Limb (tissue), 2 donors: ENCODE data around the gene ISG15.
"Not testable (repeated sequence)": the region's sequence is repeated elsewhere in the genome, so short reads cannot be mapped to it uniquely, and the experiment has no call there.

ENCODE experiments used
- DNase-seq, 2 donors: peaks; one replicate each; pipeline ENCODE4 v3.0.0-alpha.2; 2016; ENCODE audit errors: extremely low spot score in 2 of 2

The ISG15 gene

DNA sequence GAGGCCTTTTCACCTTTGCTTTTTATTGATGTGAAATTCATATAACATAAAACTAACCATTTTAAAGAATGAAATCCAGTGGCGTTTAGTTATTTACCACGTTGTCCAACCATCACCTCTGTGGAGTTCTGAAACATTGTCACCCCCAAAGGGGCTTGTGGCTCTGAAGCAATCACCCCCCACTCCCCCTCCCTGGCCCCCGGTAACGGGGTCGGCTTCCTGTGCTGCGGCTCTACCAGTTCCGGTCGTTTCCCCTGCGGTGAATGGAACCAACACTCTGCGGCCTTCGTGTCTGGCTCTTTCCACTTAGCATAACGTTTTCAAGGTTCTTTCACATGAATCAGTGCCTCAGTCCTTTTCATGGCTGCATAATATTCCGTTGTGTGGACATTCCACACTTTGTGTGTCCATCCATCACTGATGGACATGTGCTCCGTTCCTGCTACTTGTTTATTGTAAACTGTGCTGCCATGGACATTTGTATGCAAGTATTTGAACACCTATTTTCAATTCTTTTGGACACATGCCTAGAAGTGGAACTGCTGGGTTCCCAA is 1.8 kb upstream of the ISG15 start:
- DNase-seq: no peak

DNA sequence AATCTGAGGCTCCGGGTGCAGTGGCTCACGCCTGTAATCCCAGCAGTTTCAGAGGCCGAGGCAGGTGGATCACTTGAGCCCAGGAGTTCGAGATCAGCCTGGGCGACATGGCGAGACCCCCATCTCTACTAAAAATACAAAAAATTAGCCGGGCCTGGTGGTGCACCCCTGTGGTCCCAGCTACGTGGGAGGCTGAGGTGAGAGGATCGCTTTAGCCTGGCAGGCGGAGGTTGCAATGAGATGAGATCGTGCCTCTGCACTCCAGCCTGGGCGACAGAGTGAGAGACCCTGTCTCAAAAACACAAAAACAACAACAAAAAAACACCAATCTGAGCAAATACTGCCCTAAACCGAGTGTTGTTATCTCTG is 577 bp upstream of the ISG15 start:
- DNase-seq: not testable (repeated sequence)

DNA sequence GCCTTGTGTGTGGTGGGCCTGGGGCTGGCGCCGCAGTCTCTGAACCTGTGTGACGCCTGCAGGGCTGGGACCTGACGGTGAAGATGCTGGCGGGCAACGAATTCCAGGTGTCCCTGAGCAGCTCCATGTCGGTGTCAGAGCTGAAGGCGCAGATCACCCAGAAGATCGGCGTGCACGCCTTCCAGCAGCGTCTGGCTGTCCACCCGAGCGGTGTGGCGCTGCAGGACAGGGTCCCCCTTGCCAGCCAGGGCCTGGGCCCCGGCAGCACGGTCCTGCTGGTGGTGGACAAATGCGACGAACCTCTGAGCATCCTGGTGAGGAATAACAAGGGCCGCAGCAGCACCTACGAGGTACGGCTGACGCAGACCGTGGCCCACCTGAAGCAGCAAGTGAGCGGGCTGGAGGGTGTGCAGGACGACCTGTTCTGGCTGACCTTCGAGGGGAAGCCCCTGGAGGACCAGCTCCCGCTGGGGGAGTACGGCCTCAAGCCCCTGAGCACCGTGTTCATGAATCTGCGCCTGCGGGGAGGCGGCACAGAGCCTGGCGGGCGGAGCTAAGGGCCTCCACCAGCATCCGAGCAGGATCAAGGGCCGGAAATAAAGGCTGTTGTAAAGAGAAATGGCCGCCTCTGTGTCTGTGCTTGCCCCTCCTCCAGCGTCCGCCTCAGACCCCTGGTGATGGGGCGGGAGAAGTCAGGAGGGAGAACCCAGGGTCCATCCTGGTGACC is 788 bp downstream of the ISG15 start:
- DNase-seq: peak in 1 of 2 donors; percentile 34

DNA sequence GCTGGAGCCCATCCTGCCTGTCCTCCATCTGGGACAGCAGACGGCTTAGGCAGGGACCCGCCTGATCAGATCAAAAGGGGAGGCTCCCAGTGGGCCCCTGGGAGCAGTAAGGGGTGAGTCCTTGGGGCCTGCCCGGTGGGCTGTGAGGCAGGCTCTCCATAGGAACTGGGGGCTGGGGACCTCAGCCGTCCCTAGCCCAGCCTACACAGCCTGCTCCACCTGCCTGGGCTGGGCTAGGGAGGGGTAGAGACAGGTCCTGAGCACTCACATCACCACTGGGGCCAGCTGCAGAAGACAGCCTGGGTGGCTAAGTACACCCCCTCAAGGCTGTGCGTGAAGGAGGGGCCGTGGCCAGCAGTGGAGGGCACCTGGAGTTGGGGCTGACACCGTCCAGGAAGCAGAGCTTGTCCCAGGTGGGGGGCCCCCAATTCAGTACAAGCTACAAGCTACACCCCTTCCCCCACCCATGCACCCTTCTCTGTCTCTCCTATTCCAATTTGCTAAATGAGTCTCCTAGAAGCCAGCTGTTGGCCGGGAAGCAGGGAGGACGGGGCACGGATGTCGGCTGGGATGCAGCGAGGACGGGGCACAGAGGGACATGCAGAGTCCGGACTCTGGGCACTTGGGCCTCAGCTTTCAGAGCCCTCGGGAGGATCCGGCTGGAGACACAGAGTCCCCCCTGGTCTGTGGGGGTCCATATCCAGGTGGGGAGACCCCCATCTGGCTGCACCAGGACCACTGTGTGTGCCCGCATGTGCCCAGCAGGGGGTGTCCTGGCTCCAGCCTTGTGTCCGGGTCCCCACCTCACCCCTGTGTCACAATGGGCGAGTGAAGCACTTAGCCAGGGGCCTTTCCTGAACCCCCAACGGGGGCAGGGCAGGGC is 1.7 kb downstream of the ISG15 start:
- DNase-seq: peak in 1 of 2 donors; percentile 53

DNA sequence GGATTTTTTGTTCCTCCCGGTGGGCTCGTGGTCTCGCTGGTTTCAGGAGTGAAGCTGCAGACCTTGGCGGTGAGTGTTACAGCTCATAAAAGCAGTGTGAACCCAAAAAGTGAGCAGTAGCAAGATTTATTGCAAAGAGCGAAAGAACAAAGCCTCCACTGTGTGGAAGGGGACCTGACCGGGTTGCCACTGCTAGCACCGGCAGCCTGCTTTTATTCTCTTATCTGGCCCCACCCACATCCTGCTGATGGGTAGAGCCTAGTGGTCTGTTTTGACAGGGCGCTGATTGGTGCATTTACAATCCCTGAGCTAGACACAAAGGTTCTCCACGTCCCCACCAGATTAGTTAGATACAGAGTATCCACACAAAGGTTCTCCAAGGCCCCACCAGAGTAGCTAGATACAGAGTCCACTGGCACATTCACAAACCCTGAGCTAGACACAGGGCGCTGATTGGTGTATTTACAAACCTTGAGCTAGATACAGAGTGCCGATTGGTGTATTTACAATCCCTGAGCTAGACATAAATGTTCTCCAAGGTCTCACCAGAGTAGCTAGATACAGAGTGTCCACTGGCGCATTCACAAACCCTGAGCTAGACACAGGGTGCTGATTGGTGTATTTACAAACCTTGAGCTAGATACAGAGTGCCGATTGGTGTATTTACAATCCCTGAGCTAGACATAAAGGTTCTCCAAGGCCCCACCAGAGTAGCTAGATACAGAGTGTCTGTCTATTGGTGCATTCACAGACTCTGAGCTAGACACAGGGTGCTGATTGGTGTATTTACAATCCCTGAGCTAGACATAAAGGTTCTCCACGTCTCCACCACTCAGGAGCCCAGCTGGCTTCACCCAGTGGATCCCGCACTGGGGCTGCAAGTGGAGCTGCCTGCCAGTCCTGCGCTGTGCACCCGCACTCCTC is 4.4 kb downstream of the ISG15 start:
- not testable (repeated sequence) for DNase-seq

DNA sequence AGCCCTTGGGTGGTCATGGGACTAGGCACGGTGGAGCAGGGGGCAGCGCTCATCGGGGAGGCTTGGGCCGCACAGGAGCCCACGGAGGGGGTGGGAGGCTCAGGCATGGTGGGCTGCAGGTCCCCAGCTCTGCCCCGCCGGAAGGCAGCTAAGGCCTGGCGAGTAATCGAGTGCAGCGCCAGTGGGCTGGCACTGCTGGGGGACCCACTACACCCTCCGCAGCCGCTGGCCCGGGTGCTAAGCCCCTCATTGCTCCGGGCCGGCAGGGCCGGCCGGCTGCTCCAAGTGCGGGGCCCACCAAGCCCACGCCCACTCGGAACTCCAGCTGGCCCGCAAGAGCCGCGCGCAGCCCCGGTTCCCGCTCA is 5.0 kb downstream of the ISG15 start:
- DNase-seq: not testable (repeated sequence)

DNA sequence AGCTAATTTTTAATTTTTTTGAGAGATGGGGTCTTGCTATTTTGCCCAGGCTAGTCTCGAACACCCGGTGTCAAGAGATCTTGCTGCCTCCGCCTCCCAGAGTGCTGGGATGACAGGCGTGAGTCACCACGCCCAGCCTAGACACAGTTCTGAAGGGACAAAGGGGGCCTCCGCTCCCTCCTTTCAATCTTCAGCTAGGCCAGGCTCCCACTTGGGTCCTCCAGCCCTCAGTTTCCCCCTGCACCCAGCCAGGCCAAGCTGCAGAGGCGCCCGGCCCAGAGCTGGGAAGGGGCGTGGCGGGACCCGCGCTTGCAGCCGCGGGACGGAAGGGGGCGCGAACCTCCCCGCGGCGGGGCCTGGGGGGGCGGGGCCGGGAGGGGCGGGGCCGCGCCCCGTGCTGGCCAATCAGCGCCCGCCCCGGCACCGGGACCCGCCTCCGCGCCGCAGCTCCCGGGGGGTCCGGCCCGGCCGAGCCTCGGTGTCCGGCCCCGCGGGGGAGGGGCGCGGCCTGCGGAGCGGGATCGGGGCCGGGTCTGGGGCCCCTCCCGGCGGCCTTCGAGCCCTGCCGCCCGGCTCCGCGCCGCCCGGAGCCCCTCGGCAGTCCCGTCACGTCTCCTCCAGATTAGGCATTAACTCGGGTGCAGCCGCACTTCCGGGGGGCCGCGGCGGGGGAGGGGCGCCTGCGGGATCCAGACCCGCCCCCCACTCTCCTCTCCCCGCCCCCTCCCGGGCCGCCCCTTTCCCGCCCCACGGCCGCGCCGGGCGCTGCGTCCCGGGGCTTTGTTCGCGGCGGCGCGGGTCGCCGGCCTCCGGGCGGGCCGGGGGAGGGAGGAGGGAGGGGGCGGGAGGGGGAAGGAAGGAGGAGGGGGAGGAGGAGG is 6.1 kb downstream of the ISG15 start:
- peak; percentile 83 to 93 for DNase-seq

DNA sequence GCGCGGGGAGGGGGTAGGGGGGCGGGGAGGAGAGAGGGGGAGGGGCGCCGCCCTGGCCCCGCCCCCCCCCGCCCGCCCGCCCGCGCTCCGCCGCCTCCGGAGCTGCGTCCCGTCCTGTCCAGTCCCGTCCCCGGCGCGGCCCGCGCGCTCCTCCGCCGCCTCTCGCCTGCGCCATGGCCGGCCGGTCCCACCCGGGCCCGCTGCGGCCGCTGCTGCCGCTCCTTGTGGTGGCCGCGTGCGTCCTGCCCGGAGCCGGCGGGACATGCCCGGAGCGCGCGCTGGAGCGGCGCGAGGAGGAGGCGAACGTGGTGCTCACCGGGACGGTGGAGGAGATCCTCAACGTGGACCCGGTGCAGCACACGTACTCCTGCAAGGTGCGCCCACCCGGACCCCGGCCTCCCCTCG is 6.7 kb downstream of the ISG15 start, which contains the start of gene AGRN:
Gene AGRN, plus strand, starts transcription at position 121 of the 405 bp plus-strand sequence. Its CDS starts 53 bp downstream, at position 174.
- DNase-seq: no peak

DNA sequence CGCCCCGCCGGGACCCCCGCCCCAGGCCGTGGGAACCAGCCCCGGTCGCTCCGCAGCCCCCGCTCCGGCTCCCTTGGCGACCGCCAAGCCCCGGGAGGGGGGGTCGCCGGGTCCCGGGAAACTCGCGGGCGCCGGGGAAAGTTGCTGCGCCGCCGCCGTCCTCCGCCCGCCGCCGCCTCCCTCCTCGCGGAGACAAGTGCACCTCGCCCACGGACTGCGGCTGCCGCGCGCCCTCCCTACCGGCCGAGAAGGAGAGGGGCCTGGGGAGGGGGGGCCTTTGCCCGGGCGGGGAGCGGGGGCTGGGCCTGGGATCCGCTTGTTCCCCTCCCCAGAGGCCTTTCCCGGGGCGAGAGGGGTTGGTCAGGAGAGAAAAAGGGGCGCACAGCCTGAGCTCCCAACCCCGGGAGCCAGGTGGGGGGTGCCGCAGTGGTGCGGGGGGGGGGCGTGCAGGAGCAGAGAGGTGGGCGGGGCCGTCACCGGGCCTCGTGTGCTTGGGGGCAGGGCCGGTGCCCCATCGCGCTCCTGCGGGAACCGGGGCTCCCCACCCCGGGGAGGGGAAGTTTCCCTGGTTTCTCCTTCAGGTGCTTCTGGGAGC is 7.2 kb downstream of the ISG15 start:
- DNase-seq: peak in 1 of 2 donors; percentile 71

DNA sequence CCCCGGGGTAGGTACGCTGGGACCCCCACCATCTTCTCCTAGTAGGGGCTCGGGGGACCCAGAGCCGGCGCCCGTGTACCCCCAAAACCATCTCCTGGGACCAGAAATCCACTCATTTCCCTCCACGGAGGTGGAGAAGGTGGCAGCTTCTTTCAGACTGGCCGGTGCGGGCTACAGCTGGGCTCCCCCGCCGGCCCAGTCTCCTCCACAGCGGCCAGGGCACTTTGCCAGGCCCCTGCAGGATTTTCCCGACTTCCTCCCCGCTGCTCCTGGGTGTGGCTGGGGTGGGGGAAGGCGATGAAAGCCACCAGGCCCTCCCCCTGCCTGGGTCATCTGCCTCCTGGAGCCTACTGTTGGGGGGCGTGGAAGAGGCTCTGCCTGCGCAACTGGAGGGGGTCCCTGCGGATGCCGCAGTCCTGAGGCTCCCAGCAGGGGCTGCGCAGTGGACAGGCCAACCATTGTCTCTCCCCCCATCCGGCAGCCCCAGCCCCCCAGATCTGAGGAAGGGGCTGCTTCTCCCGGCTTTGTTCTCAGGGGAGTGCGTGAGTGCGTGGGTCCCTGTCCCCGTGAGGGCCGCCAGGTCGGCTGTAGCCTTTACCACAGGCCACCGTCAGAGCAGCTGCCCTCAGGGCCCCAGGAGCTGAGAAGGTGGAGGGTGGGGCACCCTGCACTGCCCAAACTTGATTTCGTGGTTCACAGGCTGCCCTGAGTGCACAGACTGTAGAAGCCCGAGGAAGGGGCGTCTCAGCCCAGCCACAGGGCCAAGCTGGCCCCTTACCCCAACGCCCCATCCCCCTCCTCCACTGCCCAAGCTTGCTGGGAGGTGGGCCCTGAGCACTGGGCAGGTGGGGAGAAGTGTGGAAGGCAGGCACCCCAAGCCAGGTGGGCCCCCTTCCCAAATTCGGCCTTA is 8.0 kb downstream of the ISG15 start:
- DNase-seq: peak; percentile 54 to 83

DNA sequence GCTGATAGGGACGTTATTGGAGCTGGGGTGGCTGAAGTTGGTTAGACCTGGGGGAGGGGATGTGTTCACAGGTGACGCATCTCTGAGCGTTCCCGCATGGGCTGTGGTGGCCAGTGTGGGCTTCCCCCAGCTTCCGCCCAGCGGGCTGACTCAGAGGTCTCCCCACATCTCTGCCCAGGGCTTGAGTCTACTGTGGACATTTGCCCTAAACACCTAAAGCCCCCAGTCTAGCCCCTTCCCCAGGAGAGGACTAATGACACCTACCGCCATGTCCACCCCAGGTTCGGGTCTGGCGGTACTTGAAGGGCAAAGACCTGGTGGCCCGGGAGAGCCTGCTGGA is 8.6 kb downstream of the ISG15 start:
- no peak for DNase-seq

DNA sequence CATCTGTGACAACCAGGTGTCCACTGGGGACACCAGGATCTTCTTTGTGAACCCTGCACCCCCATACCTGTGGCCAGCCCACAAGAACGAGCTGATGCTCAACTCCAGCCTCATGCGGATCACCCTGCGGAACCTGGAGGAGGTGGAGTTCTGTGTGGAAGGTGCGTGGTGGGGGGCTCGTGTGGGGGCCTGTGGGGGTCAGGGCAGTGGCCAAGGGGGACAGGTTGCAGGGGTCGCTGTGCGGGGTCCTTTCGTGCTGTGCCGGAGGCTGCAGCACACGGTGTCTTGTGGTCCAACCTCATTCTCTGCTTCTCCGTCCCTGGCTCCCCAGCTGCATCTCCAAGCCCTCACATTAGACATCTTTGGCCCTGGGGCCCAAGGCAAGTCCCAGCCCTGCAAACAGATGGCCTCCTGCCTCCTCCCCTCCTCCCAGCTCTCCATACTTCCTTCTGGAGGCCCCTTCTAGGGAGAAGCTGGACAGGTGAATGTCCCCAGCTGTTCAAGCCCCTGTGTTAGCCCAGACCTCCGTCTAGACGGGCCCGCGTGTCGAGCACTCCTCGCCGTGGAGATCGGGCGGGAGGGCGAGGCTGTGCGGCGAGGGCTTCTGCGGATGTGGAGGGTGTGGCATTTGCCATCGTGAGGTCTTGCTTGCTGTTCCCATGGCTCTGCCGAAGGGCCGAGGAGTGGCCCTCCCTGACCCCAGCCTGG is 9.2 kb downstream of the ISG15 start:
- no peak for DNase-seq

DNA sequence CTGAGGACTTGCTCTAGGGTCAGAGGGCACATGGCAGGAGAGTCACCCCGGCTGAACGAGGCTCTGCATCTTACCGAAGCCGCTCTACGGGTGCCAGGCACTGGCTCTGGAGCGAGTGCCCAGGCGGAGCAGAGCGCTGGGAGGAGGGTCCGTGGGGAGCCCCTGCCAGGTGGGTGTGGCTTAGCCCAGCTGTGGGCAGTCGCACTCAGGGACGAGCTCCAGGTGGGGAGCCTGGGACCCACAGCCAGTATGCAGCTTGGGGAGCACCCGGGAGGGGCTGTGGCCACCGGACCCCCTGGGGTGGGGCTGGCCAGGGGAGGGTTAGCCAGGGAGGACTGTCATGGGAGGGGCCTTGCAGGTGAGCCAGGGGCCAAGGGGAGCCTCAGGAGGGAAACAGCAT is 10.4 kb downstream of the ISG15 start:
- DNase-seq: no peak

DNA sequence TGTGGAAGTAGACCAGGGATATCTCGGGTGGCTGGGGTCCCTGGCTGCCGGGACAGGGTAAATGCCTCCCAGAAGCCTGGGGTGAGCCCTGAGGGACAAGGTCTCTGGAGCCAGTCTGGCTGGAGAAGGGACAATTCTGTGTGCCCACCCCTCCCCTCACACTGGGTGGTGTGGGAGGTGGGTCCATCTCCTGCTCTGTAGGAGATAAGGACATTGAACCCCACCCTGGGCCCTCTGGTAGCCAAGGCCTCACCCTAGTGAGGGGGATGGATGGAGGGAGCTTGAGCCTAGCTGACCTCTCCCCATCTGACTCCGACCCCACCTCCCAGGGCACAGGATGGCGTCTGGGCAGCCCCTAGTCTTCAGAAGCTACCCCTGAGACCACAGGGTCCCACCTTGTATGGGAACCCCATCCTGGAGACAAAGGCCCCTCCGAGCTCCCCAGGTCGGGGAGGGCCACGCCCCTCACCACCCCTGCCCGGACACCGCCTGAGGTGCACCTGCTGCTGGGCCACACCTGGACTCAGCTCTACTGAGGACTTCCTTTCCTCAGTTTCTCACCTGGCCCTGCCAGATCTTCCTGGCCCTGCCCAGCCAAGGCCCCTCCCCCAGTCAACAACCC is 11.0 kb downstream of the ISG15 start:
- no peak for DNase-seq

DNA sequence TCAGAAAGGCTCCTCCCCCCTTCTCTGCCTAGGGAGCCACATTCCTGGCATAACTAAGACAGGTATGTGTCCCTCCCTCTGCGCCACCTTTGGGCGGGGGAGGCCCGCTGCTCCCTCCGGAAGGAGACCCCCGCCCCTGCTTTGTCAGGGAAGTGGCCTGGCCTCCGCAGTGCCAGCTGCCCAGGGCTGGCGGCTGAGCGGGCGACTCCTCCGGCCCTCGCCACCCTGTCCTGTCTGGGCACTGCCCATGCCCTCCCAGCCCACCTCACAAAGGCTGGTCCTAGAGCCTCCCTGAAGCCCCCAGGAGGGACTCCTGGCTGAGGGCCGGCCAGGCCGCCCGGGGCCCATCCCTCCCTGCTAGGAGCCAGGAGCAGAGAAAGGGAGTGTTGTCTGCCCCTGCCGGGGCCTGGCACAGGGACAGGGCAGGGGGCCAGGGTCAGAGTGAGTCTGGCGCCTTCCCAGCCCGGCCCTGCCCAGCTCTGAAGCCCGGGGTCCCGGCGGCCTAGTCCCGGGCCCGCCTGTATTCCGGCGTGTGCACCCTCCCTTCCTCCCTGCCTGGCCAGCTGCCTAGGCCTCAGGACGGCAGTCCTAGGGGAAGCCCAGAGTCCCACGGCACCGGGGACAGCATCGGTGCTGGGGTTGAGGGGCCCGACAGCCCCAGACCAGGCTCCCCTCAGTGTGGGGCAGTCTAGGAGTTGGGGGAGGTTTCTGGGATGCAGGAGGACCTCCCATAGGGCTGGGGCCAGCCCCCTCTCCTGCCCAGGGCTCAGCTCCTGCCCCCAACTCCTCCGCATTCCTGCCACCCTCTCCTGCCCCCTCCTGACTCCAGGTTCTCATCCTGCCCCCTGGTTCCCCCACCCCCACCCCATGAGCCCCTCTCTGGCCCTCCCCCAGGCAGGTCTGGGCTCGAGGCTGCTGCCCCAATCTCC is 11.7 kb downstream of the ISG15 start:
- no peak for DNase-seq

DNA sequence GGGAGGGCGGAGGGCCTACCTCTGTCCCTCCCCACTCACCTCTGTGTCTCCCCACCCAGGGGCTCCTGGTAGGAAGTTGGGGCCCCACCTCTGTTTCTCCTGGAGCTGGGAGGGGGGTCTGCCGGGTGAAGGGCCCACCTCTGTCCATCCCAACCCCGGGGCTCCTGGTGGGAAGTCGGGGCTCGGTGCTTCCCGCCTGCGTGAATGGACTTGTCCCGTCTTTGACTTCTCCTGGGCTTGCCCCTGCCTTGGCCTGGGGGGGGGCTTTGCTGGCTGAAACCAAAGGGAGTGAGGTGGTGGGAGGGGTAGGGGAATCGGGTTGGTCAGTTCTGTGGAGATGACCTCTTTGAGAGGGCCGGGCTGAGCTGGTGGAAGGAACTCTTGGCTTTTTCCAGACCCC is 12.4 kb downstream of the ISG15 start:
- DNase-seq: no peak
